ENCODE results near the gene TOGARAM2. TPM values are rescaled to one million over a fixed set of nuclear protein-coding genes. Genes with fewer than 3 reads are reported as not detected.

The TOGARAM2 gene
- total and polyA plus RNA-seq, 2 experiments from 2014 or later, result 1.8 TPM

- Histone ChIP-seq H3K4me2 (no peak overlapping the region), H3K4me3 (no peak overlapping the region), H3K4me1 (ENCODE audit: insufficient read depth) (peaks cover 7% of the 10 kb centered on the region; the same call in 1 of the 2 replicates), H3K27me3 (ENCODE audit: insufficient read depth) (no peaks in the 10 kb centered on the region), H4K20me1 (replicated peaks; ENCODE audit: insufficient read depth) (no peaks in the 10 kb centered on the region), H3K36me3 (ENCODE audit: insufficient read depth) (no peaks in the 10 kb centered on the region), H2AFZ (no peak overlapping the region), H3K27ac (ENCODE audit: low read depth) (no peak overlapping the region), H3K79me2 (replicated peaks; ENCODE audit: insufficient read depth) (no peaks in the 10 kb centered on the region), H3F3A (replicated peaks; ENCODE audit: low read depth) (no peaks in the 10 kb centered on the region), H3K9me2 (ENCODE audit: insufficient read depth) (no peaks in the 10 kb centered on the region)
- no peak for ATAC-seq
- peaks cover 18% of the 10 kb centered on the region; the same call in 2 of the 3 replicates for H3K4me1 Mint-ChIP-seq
- TF ChIP-seq NANOG (IDR thresholded peaks at IDR 0.05; ENCODE audit: borderline replicate concordance) (no peak), EZH2 (IDR thresholded peaks at IDR 0.05; ENCODE audit: low read depth, unreplicated experiment) (no peak), POLR2AphosphoS5 (IDR thresholded peaks at IDR 0.05; ENCODE audit: low read depth) (no peak), EZH2phosphoT487 (IDR thresholded peaks at IDR 0.05; ENCODE audit: unreplicated experiment) (no peak), CTCF (conservative IDR thresholded peaks at IDR 0.05; ENCODE audit: low read depth in 2 of 2) (no peak), CREB1 (CRISPR knock-in tag; IDR thresholded peaks at IDR 0.05; ENCODE audit: low read depth) (no peak), ZNF114 (CRISPR knock-in tag; IDR thresholded peaks at IDR 0.05) (no peak), JUNB (IDR thresholded peaks at IDR 0.05; ENCODE audit: unreplicated experiment) (no peak), REST (IDR thresholded peaks at IDR 0.05; ENCODE audit: unreplicated experiment) (no peak), STAT1 (IDR thresholded peaks at IDR 0.05; ENCODE audit: unreplicated experiment) (no peak), ZNF331 (CRISPR knock-in tag; IDR thresholded peaks at IDR 0.05; ENCODE audit: low read depth) (no peak)
- TF ChIP-seq, protein P1, sequence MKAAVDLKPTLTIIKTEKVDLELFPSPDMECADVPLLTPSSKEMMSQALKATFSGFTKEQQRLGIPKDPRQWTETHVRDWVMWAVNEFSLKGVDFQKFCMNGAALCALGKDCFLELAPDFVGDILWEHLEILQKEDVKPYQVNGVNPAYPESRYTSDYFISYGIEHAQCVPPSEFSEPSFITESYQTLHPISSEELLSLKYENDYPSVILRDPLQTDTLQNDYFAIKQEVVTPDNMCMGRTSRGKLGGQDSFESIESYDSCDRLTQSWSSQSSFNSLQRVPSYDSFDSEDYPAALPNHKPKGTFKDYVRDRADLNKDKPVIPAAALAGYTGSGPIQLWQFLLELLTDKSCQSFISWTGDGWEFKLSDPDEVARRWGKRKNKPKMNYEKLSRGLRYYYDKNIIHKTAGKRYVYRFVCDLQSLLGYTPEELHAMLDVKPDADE (IDR thresholded peaks at IDR 0.05), result no peak
- TF ChIP-seq, protein P2, sequence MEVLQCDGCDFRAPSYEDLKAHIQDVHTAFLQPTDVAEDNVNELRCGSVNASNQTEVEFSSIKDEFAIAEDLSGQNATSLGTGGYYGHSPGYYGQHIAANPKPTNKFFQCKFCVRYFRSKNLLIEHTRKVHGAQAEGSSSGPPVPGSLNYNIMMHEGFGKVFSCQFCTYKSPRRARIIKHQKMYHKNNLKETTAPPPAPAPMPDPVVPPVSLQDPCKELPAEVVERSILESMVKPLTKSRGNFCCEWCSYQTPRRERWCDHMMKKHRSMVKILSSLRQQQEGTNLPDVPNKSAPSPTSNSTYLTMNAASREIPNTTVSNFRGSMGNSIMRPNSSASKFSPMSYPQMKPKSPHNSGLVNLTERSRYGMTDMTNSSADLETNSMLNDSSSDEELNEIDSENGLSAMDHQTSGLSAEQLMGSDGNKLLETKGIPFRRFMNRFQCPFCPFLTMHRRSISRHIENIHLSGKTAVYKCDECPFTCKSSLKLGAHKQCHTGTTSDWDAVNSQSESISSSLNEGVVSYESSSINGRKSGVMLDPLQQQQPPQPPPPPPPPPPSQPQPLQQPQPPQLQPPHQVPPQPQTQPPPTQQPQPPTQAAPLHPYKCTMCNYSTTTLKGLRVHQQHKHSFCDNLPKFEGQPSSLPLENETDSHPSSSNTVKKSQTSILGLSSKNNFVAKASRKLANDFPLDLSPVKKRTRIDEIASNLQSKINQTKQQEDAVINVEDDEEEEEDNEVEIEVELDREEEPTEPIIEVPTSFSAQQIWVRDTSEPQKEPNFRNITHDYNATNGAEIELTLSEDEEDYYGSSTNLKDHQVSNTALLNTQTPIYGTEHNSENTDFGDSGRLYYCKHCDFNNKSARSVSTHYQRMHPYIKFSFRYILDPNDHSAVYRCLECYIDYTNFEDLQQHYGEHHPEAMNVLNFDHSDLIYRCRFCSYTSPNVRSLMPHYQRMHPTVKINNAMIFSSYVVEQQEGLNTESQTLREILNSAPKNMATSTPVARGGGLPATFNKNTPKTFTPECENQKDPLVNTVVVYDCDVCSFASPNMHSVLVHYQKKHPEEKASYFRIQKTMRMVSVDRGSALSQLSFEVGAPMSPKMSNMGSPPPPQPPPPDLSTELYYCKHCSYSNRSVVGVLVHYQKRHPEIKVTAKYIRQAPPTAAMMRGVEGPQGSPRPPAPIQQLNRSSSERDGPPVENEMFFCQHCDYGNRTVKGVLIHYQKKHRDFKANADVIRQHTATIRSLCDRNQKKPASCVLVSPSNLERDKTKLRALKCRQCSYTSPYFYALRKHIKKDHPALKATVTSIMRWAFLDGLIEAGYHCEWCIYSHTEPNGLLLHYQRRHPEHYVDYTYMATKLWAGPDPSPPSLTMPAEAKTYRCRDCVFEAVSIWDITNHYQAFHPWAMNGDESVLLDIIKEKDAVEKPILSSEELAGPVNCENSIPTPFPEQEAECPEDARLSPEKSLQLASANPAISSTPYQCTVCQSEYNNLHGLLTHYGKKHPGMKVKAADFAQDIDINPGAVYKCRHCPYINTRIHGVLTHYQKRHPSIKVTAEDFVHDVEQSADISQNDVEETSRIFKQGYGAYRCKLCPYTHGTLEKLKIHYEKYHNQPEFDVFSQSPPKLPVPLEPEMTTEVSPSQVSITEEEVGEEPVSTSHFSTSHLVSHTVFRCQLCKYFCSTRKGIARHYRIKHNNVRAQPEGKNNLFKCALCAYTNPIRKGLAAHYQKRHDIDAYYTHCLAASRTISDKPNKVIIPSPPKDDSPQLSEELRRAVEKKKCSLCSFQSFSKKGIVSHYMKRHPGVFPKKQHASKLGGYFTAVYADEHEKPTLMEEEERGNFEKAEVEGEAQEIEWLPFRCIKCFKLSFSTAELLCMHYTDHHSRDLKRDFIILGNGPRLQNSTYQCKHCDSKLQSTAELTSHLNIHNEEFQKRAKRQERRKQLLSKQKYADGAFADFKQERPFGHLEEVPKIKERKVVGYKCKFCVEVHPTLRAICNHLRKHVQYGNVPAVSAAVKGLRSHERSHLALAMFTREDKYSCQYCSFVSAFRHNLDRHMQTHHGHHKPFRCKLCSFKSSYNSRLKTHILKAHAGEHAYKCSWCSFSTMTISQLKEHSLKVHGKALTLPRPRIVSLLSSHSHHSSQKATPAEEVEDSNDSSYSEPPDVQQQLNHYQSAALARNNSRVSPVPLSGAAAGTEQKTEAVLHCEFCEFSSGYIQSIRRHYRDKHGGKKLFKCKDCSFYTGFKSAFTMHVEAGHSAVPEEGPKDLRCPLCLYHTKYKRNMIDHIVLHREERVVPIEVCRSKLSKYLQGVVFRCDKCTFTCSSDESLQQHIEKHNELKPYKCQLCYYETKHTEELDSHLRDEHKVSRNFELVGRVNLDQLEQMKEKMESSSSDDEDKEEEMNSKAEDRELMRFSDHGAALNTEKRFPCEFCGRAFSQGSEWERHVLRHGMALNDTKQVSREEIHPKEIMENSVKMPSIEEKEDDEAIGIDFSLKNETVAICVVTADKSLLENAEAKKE (CRISPR knock-in tag; IDR thresholded peaks at IDR 0.05), result no peak
- H3K4me3 Mint-ChIP-seq, result no peak overlapping the region
- peak overlapping the region; percentile 54 for H3K27ac Mint-ChIP-seq
- no peaks in the 10 kb centered on the region for H3K36me3 Mint-ChIP-seq (ENCODE audit: low read depth)
- H3K9me3 Mint-ChIP-seq, result no peaks in the 10 kb centered on the region
- peaks cover 5% of the 10 kb centered on the region for H3K27me3 Mint-ChIP-seq (ENCODE audit: insufficient read depth, low read depth, poor library complexity)
- no peak for DNase-seq (ENCODE audit: low spot score)
These were observed 61.5 kb downstream of the TOGARAM2 start for GRCh38 chr2:29042561-29043075.

Data from GM23338 (cell line).